HCT116 (cell line): ENCODE results near the gene TIGIT. TPM values are rescaled to one million over a fixed set of nuclear protein-coding genes. Genes with fewer than 3 reads are reported as not detected.

Experiments
- ATAC-seq: fragments of 200-7000 bp; cut with Tn5 transposase; 2 replicates; pipeline ENCODE4 v1.9.1; 2020; ENCODE audit warnings: mild to moderate bottlenecking, moderate library complexity
- BruUV-seq: library from RNA; stranded (reverse); fragments of 400-500 nt; replicated peaks from 2 replicates; lab custom pipeline; 2021; lab: Mats Ljungman, UMichigan
- CTCF ChIA-PET: fragments of 300-600 bp; sonication (Branson Sonifier 250); formaldehyde crosslinking; loops from one replicate; lab custom pipeline; 2021; ENCODE audit warnings: antibody characterized with exemption; lab: Charles Lee
- POLR2A ChIA-PET: fragments of 300-600, 350-600 bp; sonication (Branson Sonifier 250); formaldehyde crosslinking; loops from one replicate; lab custom pipeline; 2021; ENCODE audit warnings: antibody characterized with exemption; lab: Charles Lee
- RAD21 ChIA-PET, 2 experiments: fragments of 300-600 bp; sonication (Branson Sonifier 250); formaldehyde crosslinking; loops; one replicate each; lab custom pipeline; 2023; ENCODE audit warnings: low total read pairs in 2 of 2; ENCODE audit not compliant: uncharacterized antibody in 2 of 2, unreplicated experiment in 2 of 2, low non-redundant PET in 1 of 2; lab: Charles Lee
- DNase-seq: peaks from one replicate; pipeline ENCODE4 v3.0.0-alpha.2; 2010; ENCODE audit warnings: low read depth, low spot score
- H2AFZ ChIP-seq: fragments of 200-600 bp; shearing (Covaris generic), sonication (generic); 2 replicates; pipeline ENCODE4 v1.6.1; 2017; ENCODE audit warnings: low read depth, mixed run types, mixed read lengths, antibody characterized with exemption, low read length; ENCODE audit not compliant: poor library complexity, severe bottlenecking
- H3K27ac ChIP-seq: 2 replicates; pipeline ENCODE4 v1.5.1; 2012; ENCODE audit warnings: low read depth, low read length
- H3K27me3 ChIP-seq: fragments of 200-600 bp; sonication (generic); 2 replicates; pipeline ENCODE4 v1.6.1; 2016; ENCODE audit warnings: mixed run types, low read length, mixed read lengths; ENCODE audit not compliant: insufficient read depth
- H3K36me3 ChIP-seq, 2 experiments: fragments of 200-500 bp in 1 of 2; fragments of 200-600 bp in 1 of 2; sonication (Bioruptor generic) in 1 of 2; sonication (generic) in 1 of 2; 2 replicates each; pipeline versions ENCODE4 v1.5.1 to v1.6.1; 2014 to 2016; ENCODE audit warnings: low read length in 2 of 2, inconsistent platforms in 1 of 2, mixed read lengths in 1 of 2, mixed run types in 1 of 2; ENCODE audit not compliant: insufficient read depth in 2 of 2, control insufficient read depth in 1 of 2
- H3K4me1 ChIP-seq, 2 experiments: fragments of 200-600 bp in 1 of 2; sonication (generic) in 1 of 2; 2 replicates each; pipeline versions ENCODE4 v1.5.1 to v1.6.1; 2012 to 2017; ENCODE audit warnings: low read length in 2 of 2, inconsistent platforms in 1 of 2, mild to moderate bottlenecking in 1 of 2, mixed read lengths in 1 of 2, mixed run types in 1 of 2, moderate library complexity in 1 of 2; ENCODE audit not compliant: insufficient read depth in 2 of 2, control insufficient read depth in 1 of 2
- H3K4me2 ChIP-seq: fragments of 200-600 bp; sonication (generic); 2 replicates; pipeline ENCODE4 v1.6.1; 2017; ENCODE audit warnings: mixed run types, low read length, mixed read lengths
- H3K4me3 ChIP-seq, 2 experiments: fragments of 200-600 bp in 1 of 2; sonication (generic) in 1 of 2; replicated peaks in 1 of 2; 2 replicates each; pipeline ENCODE4 v1.5.1; 2011 to 2016; ENCODE audit warnings: low read length in 2 of 2, control low read depth in 1 of 2, low read depth in 1 of 2, mild to moderate bottlenecking in 1 of 2, mixed read lengths in 1 of 2, mixed run types in 1 of 2
- H3K79me2 ChIP-seq: fragments of 200-600 bp; sonication (generic); 2 replicates; pipeline ENCODE4 v1.6.1; 2017; ENCODE audit warnings: mild to moderate bottlenecking, mixed run types, low read length, moderate library complexity, mixed read lengths; ENCODE audit not compliant: insufficient read depth
- H3K9ac ChIP-seq: fragments of 200-600 bp; sonication (generic); 2 replicates; pipeline ENCODE4 v1.6.1; 2016; ENCODE audit warnings: low read length, mixed read lengths
- H3K9me2 ChIP-seq: fragments of 200-600 bp; sonication (generic), shearing (Covaris generic); 2 replicates; pipeline ENCODE4 v1.6.1; 2017; ENCODE audit warnings: mixed run types, mild to moderate bottlenecking, moderate library complexity; ENCODE audit not compliant: insufficient read depth
- H3K9me3 ChIP-seq, 2 experiments: fragments of 200-500 bp in 1 of 2; fragments of 200-600 bp in 1 of 2; sonication (Bioruptor generic) in 1 of 2; sonication (generic) in 1 of 2; 2 replicates each; pipeline ENCODE4 v1.6.1; 2014 to 2017; ENCODE audit warnings: low read length in 2 of 2, mixed read lengths in 2 of 2, inconsistent platforms in 1 of 2, low read depth in 1 of 2, mild to moderate bottlenecking in 1 of 2, mixed run types in 1 of 2, moderate library complexity in 1 of 2; ENCODE audit not compliant: control insufficient read depth in 1 of 2, insufficient read depth in 1 of 2
- H4K20me1 ChIP-seq: fragments of 200-600 bp; sonication (generic), shearing (Covaris generic); 2 replicates; pipeline ENCODE4 v1.6.1; 2017; ENCODE audit warnings: mixed run types, mild to moderate bottlenecking, moderate library complexity; ENCODE audit not compliant: insufficient read depth
- ATF3 ChIP-seq: IDR thresholded peaks from 2 replicates; pipeline ENCODE4 v1.6.1; 2012
- CBX3 ChIP-seq: IDR thresholded peaks from 2 replicates; pipeline ENCODE4 v1.6.1; 2012; ENCODE audit warnings: low read depth
- CEBPB ChIP-seq: IDR thresholded peaks from 2 replicates; pipeline ENCODE4 v1.6.1; 2012; ENCODE audit warnings: low read depth
- ELF1 ChIP-seq: IDR thresholded peaks from 2 replicates; pipeline ENCODE4 v1.6.1; 2012; ENCODE audit warnings: low read depth, borderline replicate concordance
- EZH2 ChIP-seq: fragments of 200-600 bp; sonication (generic); IDR thresholded peaks from 2 replicates; pipeline ENCODE4 v1.6.1; 2017; ENCODE audit warnings: antibody characterized with exemption, mixed run types
- EZH2phosphoT487 ChIP-seq: fragments of 200-600 bp; IDR thresholded peaks from 2 replicates; pipeline ENCODE4 v1.6.1; 2018; ENCODE audit warnings: antibody characterized with exemption, borderline replicate concordance
- FOSL1 ChIP-seq: IDR thresholded peaks from 2 replicates; pipeline ENCODE4 v1.6.1; 2012; ENCODE audit warnings: low read depth
- POLR2A ChIP-seq: IDR thresholded peaks from 2 replicates; pipeline ENCODE4 v1.7.0; 2011; ENCODE audit warnings: borderline replicate concordance; ENCODE audit not compliant: insufficient read depth, insufficient read length; ENCODE audit errors: extremely low read depth
- POLR2AphosphoS5 ChIP-seq: IDR thresholded peaks from 2 replicates; pipeline ENCODE4 v1.6.1; 2011; ENCODE audit warnings: mild to moderate bottlenecking, low read depth, low read length, moderate library complexity
- SRF ChIP-seq: IDR thresholded peaks from 2 replicates; pipeline ENCODE4 v1.6.1; 2012; ENCODE audit warnings: low read depth
- ZNF274 ChIP-seq: fragments of 200-500 bp; sonication (Bioruptor generic); IDR thresholded peaks from 2 replicates; pipeline ENCODE4 v1.6.1; 2014; ENCODE audit warnings: mild to moderate bottlenecking, low read depth, low read length, inconsistent platforms
- intact Hi-C: fragments of 100-400 bp; cut with micrococcal nuclease; formaldehyde crosslinking; loops from 2 replicates; pipeline ENCODE4 v1.10.0; 2022
- microRNA counts: library from miRNA; unstranded; fragments of <30 nt; microRNA quantifications from one replicate; lab custom pipeline; 2015
- total RNA-seq: library from RNA; stranded (reverse); gene quantifications from one replicate; pipeline ENCODE4 v1.2.1, GENCODE V29; 2021; ENCODE audit not compliant: unreplicated experiment

TIGIT gene
- total RNA-seq, 1 experiment from 2014 or later: 0.07 TPM

- Histone ChIP-seq H3K9ac (no peak overlapping the region), H2AFZ (no peak overlapping the region), H3K36me3 (no peaks in the 10 kb centered on the region; a peak in 1 of 4 replicates), H4K20me1 (no peaks in the 10 kb centered on the region), H3K4me3 (no peak overlapping the region), H3K4me1 (no peaks in the 10 kb centered on the region), H3K27ac (no peak overlapping the region), H3K79me2 (peaks cover 4% of the 10 kb centered on the region; the same call in 1 of the 2 replicates), H3K9me2 (no peaks in the 10 kb centered on the region), H3K9me3 (no peaks in the 10 kb centered on the region), H3K4me2 (no peak overlapping the region), H3K27me3 (no peaks in the 10 kb centered on the region)
- CTCF ChIA-PET: no interaction called here
- intact Hi-C loops: no loop called here
- RAD21 ChIA-PET: no interaction called here
- no TSS peak for BruUV-seq
- TF ChIP-seq POLR2A (no peak), POLR2AphosphoS5 (no peak), SRF (no peak), EZH2 (no peak), ATF3 (no peak), ELF1 (no peak), ZNF274 (no peak), CEBPB (no peak), EZH2phosphoT487 (no peak), FOSL1 (no peak), CBX3 (no peak)
- no peak for DNase-seq
- no peak for ATAC-seq
- POLR2A ChIA-PET: no interaction called here
Observed at GRCh38 chr3:114356525-114356924, 62.7 kb downstream of the TIGIT start.

MicroRNA genes within 50 kb of the gene (microRNA counts, 767-probe panel; counts per million panel counts)
- microRNA hsa-miR-568 (lab: Ali Mortazavi, UCI): not detected

Other genes with a start within 250 kb of the TIGIT start
- gene CCDC191, start 237.5 kb upstream of the TIGIT start, total RNA-seq: 4.1 TPM
- gene QTRT2, start 237.3 kb upstream of the TIGIT start, total RNA-seq: 47.7 TPM
- not detected for gene DRD3, start 115.0 kb upstream of the TIGIT start, total RNA-seq
- 0.12 TPM for gene ZNF80, start 56.5 kb upstream of the TIGIT start, total RNA-seq